HG03159 (cell line): ENCODE results near the gene SLC25A21.

ENCODE experiments used
- ATAC-seq: cut with Tn5 transposase; IDR thresholded peaks from one replicate; pipeline ENCODE4 v1.9.1; 2021; ENCODE audit warnings: mild to moderate bottlenecking, moderate library complexity; ENCODE audit not compliant: unreplicated experiment

SLC25A21 gene

GRCh38 chr14:37145395-37145794 is 27.0 kb downstream of the SLC25A21 start:
- ATAC-seq = no peak

- no peak for ATAC-seq
Observed at GRCh38 chr14:37144729-37145363, 27.6 kb downstream of the SLC25A21 start.

GRCh38 chr14:37143475-37143874 is 28.9 kb downstream of the SLC25A21 start:
- no peak for ATAC-seq

- ATAC-seq = no peak
Observed at GRCh38 chr14:37142835-37143401, 29.5 kb downstream of the SLC25A21 start.

GRCh38 chr14:37140176-37140575 is 32.2 kb downstream of the SLC25A21 start:
- ATAC-seq = no peak

GRCh38 chr14:37139710-37140109 is 32.7 kb downstream of the SLC25A21 start:
- ATAC-seq = no peak

- ATAC-seq = no peak
Observed at GRCh38 chr14:37138898-37139297, 33.5 kb downstream of the SLC25A21 start.

GRCh38 chr14:37133284-37133913 is 39.0 kb downstream of the SLC25A21 start:
- ATAC-seq = no peak

GRCh38 chr14:37131205-37131604 is 41.2 kb downstream of the SLC25A21 start:
- no peak for ATAC-seq

GRCh38 chr14:37129047-37129446 is 43.4 kb downstream of the SLC25A21 start:
- ATAC-seq = no peak

- no peak for ATAC-seq
Observed at GRCh38 chr14:37124614-37125013, 47.8 kb downstream of the SLC25A21 start.

GRCh38 chr14:37122919-37123639 is 49.3 kb downstream of the SLC25A21 start:
- no peak for ATAC-seq

GRCh38 chr14:37122288-37122687 is 50.1 kb downstream of the SLC25A21 start:
- no peak for ATAC-seq

GRCh38 chr14:37118673-37119366 is 53.6 kb downstream of the SLC25A21 start:
- ATAC-seq = no peak

- ATAC-seq = no peak
Observed at GRCh38 chr14:37116933-37117849, 55.2 kb downstream of the SLC25A21 start.

- ATAC-seq = no peak
Observed at GRCh38 chr14:37115406-37115805, 57.0 kb downstream of the SLC25A21 start.

GRCh38 chr14:37114559-37114958 is 57.8 kb downstream of the SLC25A21 start:
- ATAC-seq = no peak

GRCh38 chr14:37114002-37114401 is 58.4 kb downstream of the SLC25A21 start:
- ATAC-seq = no peak

GRCh38 chr14:37098132-37098531 is 74.3 kb downstream of the SLC25A21 start:
- no peak for ATAC-seq

GRCh38 chr14:37094502-37094901 is 77.9 kb downstream of the SLC25A21 start:
- ATAC-seq = no peak
